Measurements from ENCODE around the gene TMPRSS11F. TPM values are rescaled to one million over a fixed set of nuclear protein-coding genes. Genes with fewer than 3 reads are reported as not detected.

Gene TMPRSS11F
- total and polyA plus RNA-seq, 2 experiments from 2014 or later = not detected

DNA sequence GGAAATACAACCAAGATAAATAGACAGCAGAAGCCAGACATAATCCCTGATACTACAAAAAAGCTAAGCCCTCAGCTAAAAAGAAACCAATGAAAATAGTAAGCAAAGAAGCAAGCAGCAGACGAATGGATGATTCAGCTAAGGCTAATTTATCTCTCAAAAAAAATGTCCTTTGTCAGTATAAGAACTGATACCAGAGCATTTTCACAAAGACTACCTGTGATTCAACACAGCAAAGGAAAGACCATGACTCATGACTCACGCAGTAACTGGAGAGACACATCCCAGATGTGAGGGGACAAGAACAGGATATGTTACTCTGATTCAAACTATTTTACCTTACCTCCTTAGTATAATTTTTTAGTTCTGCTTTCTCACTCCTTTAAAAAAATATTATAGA is 22.7 kb upstream of the TMPRSS11F start:
- H3K9me2 ChIP-seq (ENCODE audit: insufficient read depth) = no peaks in the 10 kb centered on the region
- H3K4me1 ChIP-seq (ENCODE audit: insufficient read depth) = 0 out of 2 replicates have a peak, but pooled peaks cover 6% of the 10 kb centered on the region
- H3K9me3 ChIP-seq (ENCODE audit: low read depth) = no peaks in the 10 kb centered on the region
- 3 to 21% methylated on average over 2 of the region's 2 CpGs for WGBS, 2 experiments (ENCODE audit: low coverage in 1 of 2, low lambda C conversion rate in 2 of 2, missing lambda C conversion rate in 2 of 2)
- DNase-seq = no peak
- H4K20me1 ChIP-seq (ENCODE audit: insufficient read depth) = no peaks in the 10 kb centered on the region
- H3K36me3 ChIP-seq (ENCODE audit: low read depth) = no peaks in the 10 kb centered on the region
- H3K4me3 ChIP-seq = no peak overlapping the region
- H3K27ac ChIP-seq = no peak overlapping the region
- no peak overlapping the region for H2AFZ ChIP-seq
- no peak overlapping the region for H3K9ac ChIP-seq
- no peaks in the 10 kb centered on the region for H3K79me2 ChIP-seq (ENCODE audit: insufficient read depth)
- H3K4me2 ChIP-seq (ENCODE audit: unreplicated experiment) = no peak overlapping the region
- in situ Hi-C loops (cut with MboI) = no loop called here
- TF ChIP-seq EZH2 (IDR thresholded peaks at IDR 0.05; ENCODE audit: insufficient read depth, poor library complexity, severe bottlenecking) = no peak
- H3F3A ChIP-seq (ENCODE audit: insufficient read depth) = no peaks in the 10 kb centered on the region
- no peaks in the 10 kb centered on the region for H3K27me3 ChIP-seq (replicated peaks; ENCODE audit: insufficient read depth)

GRCh38 chr4:68148800-68149685 is 19.4 kb upstream of the TMPRSS11F start:
- H3K4me2 ChIP-seq (ENCODE audit: unreplicated experiment) = no peak overlapping the region
- in situ Hi-C loops (cut with MboI) = no loop called here
- 0 out of 2 replicates have a peak, but pooled peaks cover 6% of the 10 kb centered on the region for H3K4me1 ChIP-seq (ENCODE audit: insufficient read depth)
- DNase-seq = no peak
- no peaks in the 10 kb centered on the region for H3K9me2 ChIP-seq (ENCODE audit: insufficient read depth)
- H3K79me2 ChIP-seq (ENCODE audit: insufficient read depth) = no peaks in the 10 kb centered on the region
- H2AFZ ChIP-seq = no peak overlapping the region
- H3K9me3 ChIP-seq (ENCODE audit: low read depth) = no peaks in the 10 kb centered on the region
- no peak overlapping the region for H3K4me3 ChIP-seq
- no peaks in the 10 kb centered on the region for H3K27me3 ChIP-seq (replicated peaks; ENCODE audit: insufficient read depth)
- TF ChIP-seq EZH2phosphoT487 (IDR thresholded peaks at IDR 0.05; ENCODE audit: insufficient read depth, low read depth) (no peak), EZH2 (IDR thresholded peaks at IDR 0.05; ENCODE audit: insufficient read depth, poor library complexity, severe bottlenecking) (no peak)
- 13 to 25% methylated on average over 3 of the region's 3 CpGs for WGBS, 2 experiments (ENCODE audit: low coverage in 1 of 2, low lambda C conversion rate in 2 of 2, missing lambda C conversion rate in 2 of 2)
- no peak overlapping the region for H3K27ac ChIP-seq
- no peak overlapping the region for H3K9ac ChIP-seq
- H4K20me1 ChIP-seq (ENCODE audit: insufficient read depth) = no peaks in the 10 kb centered on the region
- no peaks in the 10 kb centered on the region for H3K36me3 ChIP-seq (ENCODE audit: low read depth)
- H3F3A ChIP-seq (ENCODE audit: insufficient read depth) = no peaks in the 10 kb centered on the region

DNA sequence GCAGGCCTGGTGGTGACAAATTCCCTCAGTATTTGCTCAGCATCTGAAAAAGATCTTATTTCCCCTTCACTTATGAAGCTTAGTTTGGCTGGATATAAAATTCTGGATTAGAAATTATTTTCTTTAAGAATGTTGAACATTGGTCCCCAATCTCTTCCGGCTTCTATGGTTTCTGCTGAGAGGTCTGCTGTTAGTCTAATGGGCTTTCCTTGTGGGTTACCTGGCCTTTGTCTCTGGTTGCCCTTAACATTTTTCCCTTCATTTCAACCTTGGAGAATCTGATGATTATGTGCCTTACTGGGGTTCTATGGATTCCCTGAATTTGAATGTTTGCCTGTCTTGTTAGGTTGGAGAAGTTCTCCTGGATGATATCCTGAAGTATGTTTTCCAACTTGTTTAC is 17.4 kb upstream of the TMPRSS11F start:
- in situ Hi-C loops (cut with MboI) = no loop called here
- Histone ChIP-seq H3K9ac (no peak overlapping the region), H3K4me3 (no peak overlapping the region), H2AFZ (no peak overlapping the region), H3K36me3 (ENCODE audit: low read depth) (no peaks in the 10 kb centered on the region), H4K20me1 (ENCODE audit: insufficient read depth) (no peaks in the 10 kb centered on the region), H3K79me2 (ENCODE audit: insufficient read depth) (no peaks in the 10 kb centered on the region), H3K27ac (no peak overlapping the region), H3K9me2 (ENCODE audit: insufficient read depth) (no peaks in the 10 kb centered on the region), H3K4me1 (ENCODE audit: insufficient read depth) (0 out of 2 replicates have a peak, but pooled peaks cover under 1% of the 10 kb centered on the region), H3F3A (ENCODE audit: insufficient read depth) (no peaks in the 10 kb centered on the region), H3K27me3 (replicated peaks; ENCODE audit: insufficient read depth) (no peaks in the 10 kb centered on the region), H3K4me2 (ENCODE audit: unreplicated experiment) (no peak overlapping the region), H3K9me3 (ENCODE audit: low read depth) (no peaks in the 10 kb centered on the region)
- DNase-seq = no peak
- TF ChIP-seq EZH2 (IDR thresholded peaks at IDR 0.05; ENCODE audit: insufficient read depth, poor library complexity, severe bottlenecking) = no peak
- TF ChIP-seq EZH2phosphoT487 (IDR thresholded peaks at IDR 0.05; ENCODE audit: insufficient read depth, low read depth) = no peak
- WGBS, 2 experiments (ENCODE audit: low coverage in 1 of 2, low lambda C conversion rate in 2 of 2, missing lambda C conversion rate in 2 of 2) = 60 to 89% methylated on average over 1 of the region's 1 CpG

DNA sequence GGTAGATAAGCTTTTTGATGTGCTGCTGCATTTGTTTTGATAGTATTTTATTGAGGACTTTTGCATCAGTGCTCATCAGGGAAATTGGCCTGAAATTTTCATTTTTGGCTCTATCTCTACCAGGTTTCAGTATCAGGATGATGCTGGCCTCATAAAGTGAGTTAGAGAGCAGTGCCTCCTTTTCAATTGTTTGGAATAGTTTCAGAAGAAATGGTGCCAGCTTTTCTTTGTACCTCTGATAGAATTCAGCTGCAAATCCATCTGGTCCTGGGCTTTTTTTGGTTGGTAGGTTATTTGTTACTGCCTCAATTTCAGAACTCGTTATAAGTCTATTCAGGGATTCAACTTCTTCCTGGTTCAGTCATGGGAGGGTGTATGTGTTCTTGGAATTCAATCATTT is 15.6 kb upstream of the TMPRSS11F start:
- H3K4me1 ChIP-seq (ENCODE audit: insufficient read depth) = no peaks in the 10 kb centered on the region
- no peaks in the 10 kb centered on the region for H3K9me3 ChIP-seq (ENCODE audit: low read depth)
- H3K36me3 ChIP-seq (ENCODE audit: low read depth) = no peaks in the 10 kb centered on the region
- no peak overlapping the region for H3K4me2 ChIP-seq (ENCODE audit: unreplicated experiment)
- TF ChIP-seq EZH2phosphoT487 (IDR thresholded peaks at IDR 0.05; ENCODE audit: insufficient read depth, low read depth) = no peak
- no peak for DNase-seq
- in situ Hi-C loops (cut with MboI) = no loop called here
- H3K9me2 ChIP-seq (ENCODE audit: insufficient read depth) = no peaks in the 10 kb centered on the region
- no peak overlapping the region for H3K9ac ChIP-seq
- 5 to 6% methylated on average over 1 of the region's 1 CpG for WGBS, 2 experiments (ENCODE audit: low coverage in 1 of 2, low lambda C conversion rate in 2 of 2, missing lambda C conversion rate in 2 of 2)
- H4K20me1 ChIP-seq (ENCODE audit: insufficient read depth) = no peaks in the 10 kb centered on the region
- no peaks in the 10 kb centered on the region for H3K79me2 ChIP-seq (ENCODE audit: insufficient read depth)
- no peaks in the 10 kb centered on the region for H3F3A ChIP-seq (ENCODE audit: insufficient read depth)
- H3K27ac ChIP-seq = no peak overlapping the region
- no peak overlapping the region for H2AFZ ChIP-seq
- no peak overlapping the region for H3K4me3 ChIP-seq
- no peaks in the 10 kb centered on the region for H3K27me3 ChIP-seq (replicated peaks; ENCODE audit: insufficient read depth)

Measured in GM23248 (cell line).